ENCODE data around the gene ARID1A.

Gene ARID1A

GRCh38 chr1:26782521-26783212, 86.9 kb downstream of the ARID1A start:
- TF ChIP-seq TAF1 (IDR thresholded peaks at IDR 0.05; ENCODE audit: borderline replicate concordance, insufficient read depth, low read length) (no peak), SIN3A (IDR thresholded peaks at IDR 0.05; ENCODE audit: borderline replicate concordance, insufficient read depth, low read length) (no peak), POLR2AphosphoS5 (IDR thresholded peaks at IDR 0.05; ENCODE audit: low read depth, low read length) (no peak), REST (IDR thresholded peaks at IDR 0.05; ENCODE audit: insufficient read depth in 1 of 2, low read depth in 2 of 2, low read length in 2 of 2) (no peak), FOXP2 (optimal IDR thresholded peaks at IDR 0.05; ENCODE audit: borderline replicate concordance, extremely low read depth, extremely low read length, insufficient read depth) (no peak)

- TF ChIP-seq FOXP2 (optimal IDR thresholded peaks at IDR 0.05; ENCODE audit: borderline replicate concordance, extremely low read depth, extremely low read length, insufficient read depth), result no peak
- TF ChIP-seq TAF1 (IDR thresholded peaks at IDR 0.05; ENCODE audit: borderline replicate concordance, insufficient read depth, low read length), result no peak
- no peak for TF ChIP-seq SIN3A (IDR thresholded peaks at IDR 0.05; ENCODE audit: borderline replicate concordance, insufficient read depth, low read length)
- TF ChIP-seq POLR2AphosphoS5 (IDR thresholded peaks at IDR 0.05; ENCODE audit: low read depth, low read length), result no peak
- no peak for TF ChIP-seq REST (IDR thresholded peaks at IDR 0.05; ENCODE audit: insufficient read depth in 1 of 2, low read depth in 2 of 2, low read length in 2 of 2)
Measured at GRCh38 chr1:26783646-26784022, 87.8 kb downstream of the ARID1A start.

- TF ChIP-seq POLR2AphosphoS5 (IDR thresholded peaks at IDR 0.05; ENCODE audit: low read depth, low read length) (no peak), TAF1 (IDR thresholded peaks at IDR 0.05; ENCODE audit: borderline replicate concordance, insufficient read depth, low read length) (no peak), FOXP2 (optimal IDR thresholded peaks at IDR 0.05; ENCODE audit: borderline replicate concordance, extremely low read depth, extremely low read length, insufficient read depth) (no peak), SIN3A (IDR thresholded peaks at IDR 0.05; ENCODE audit: borderline replicate concordance, insufficient read depth, low read length) (no peak), REST (IDR thresholded peaks at IDR 0.05; ENCODE audit: insufficient read depth in 1 of 2, low read depth in 2 of 2, low read length in 2 of 2) (no peak)
Measured at GRCh38 chr1:26784023-26784871, 88.4 kb downstream of the ARID1A start.

- no peak for TF ChIP-seq POLR2AphosphoS5 (IDR thresholded peaks at IDR 0.05; ENCODE audit: low read depth, low read length)
Measured at GRCh38 chr1:26784886-26785285, 89.1 kb downstream of the ARID1A start.

- no peak for TF ChIP-seq FOXP2 (optimal IDR thresholded peaks at IDR 0.05; ENCODE audit: borderline replicate concordance, extremely low read depth, extremely low read length, insufficient read depth)
- TF ChIP-seq SIN3A (IDR thresholded peaks at IDR 0.05; ENCODE audit: borderline replicate concordance, insufficient read depth, low read length), result peak; percentile 94
- peak; percentile 36; the same call in 1 of the 2 replicates for TF ChIP-seq TAF1 (IDR thresholded peaks at IDR 0.05; ENCODE audit: borderline replicate concordance, insufficient read depth, low read length)
- no peak; a peak in 1 of 4 replicates for TF ChIP-seq REST (IDR thresholded peaks at IDR 0.05; ENCODE audit: insufficient read depth in 1 of 2, low read depth in 2 of 2, low read length in 2 of 2)
- TF ChIP-seq POLR2AphosphoS5 (IDR thresholded peaks at IDR 0.05; ENCODE audit: low read depth, low read length), result peak; percentile 44
Measured at GRCh38 chr1:26785611-26786436, 90.0 kb downstream of the ARID1A start.

All from PFSK-1 (cell line).